ENCODE data around the gene CHD6.

CHD6 gene

DNA sequence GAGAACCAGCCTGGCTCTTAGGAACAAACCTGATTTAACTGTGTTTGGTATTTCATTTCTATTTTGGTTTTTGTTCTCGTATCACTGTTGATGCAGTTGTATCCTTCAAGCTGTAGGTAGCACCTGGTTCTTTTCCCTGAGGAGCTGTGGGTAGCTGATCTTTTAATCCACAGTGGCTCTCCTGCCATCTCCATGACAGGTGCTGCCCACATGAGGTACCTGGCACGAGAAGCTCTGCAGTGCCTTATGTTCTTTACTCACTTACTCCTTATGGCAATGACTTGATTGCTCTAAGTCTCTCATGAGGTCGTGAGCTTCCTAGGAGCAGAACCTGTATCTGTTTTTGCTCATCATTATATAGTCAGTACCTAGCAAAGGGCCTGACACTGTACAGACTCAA, 177.3 kb downstream of the CHD6 start:
- TF ChIP-seq CSRNP3 (CRISPR knock-in tag; IDR thresholded peaks at IDR 0.05) (no peak), ZFP30 (CRISPR knock-in tag; IDR thresholded peaks at IDR 0.05) (no peak), ZNF8 (CRISPR knock-in tag; IDR thresholded peaks at IDR 0.05) (no peak), ZNF565 (CRISPR knock-in tag; conservative IDR thresholded peaks at IDR 0.05; ENCODE audit: low read depth) (no peak), BACH2 (CRISPR knock-in tag; IDR thresholded peaks at IDR 0.05; ENCODE audit: borderline replicate concordance) (no peak), GLIS3 (CRISPR knock-in tag; IDR thresholded peaks at IDR 0.05) (no peak), ZNF70 (CRISPR knock-in tag; IDR thresholded peaks at IDR 0.05) (no peak), PPARA (CRISPR knock-in tag; IDR thresholded peaks at IDR 0.05; ENCODE audit: borderline replicate concordance) (no peak), TCF4 (CRISPR knock-in tag; IDR thresholded peaks at IDR 0.05; ENCODE audit: borderline replicate concordance) (no peak), RARB (CRISPR knock-in tag; IDR thresholded peaks at IDR 0.05) (no peak), CSDC2 (CRISPR knock-in tag; IDR thresholded peaks at IDR 0.05) (no peak), TOX (CRISPR knock-in tag; IDR thresholded peaks at IDR 0.05; ENCODE audit: borderline replicate concordance) (no peak)
- TF ChIP-seq, protein P1, sequence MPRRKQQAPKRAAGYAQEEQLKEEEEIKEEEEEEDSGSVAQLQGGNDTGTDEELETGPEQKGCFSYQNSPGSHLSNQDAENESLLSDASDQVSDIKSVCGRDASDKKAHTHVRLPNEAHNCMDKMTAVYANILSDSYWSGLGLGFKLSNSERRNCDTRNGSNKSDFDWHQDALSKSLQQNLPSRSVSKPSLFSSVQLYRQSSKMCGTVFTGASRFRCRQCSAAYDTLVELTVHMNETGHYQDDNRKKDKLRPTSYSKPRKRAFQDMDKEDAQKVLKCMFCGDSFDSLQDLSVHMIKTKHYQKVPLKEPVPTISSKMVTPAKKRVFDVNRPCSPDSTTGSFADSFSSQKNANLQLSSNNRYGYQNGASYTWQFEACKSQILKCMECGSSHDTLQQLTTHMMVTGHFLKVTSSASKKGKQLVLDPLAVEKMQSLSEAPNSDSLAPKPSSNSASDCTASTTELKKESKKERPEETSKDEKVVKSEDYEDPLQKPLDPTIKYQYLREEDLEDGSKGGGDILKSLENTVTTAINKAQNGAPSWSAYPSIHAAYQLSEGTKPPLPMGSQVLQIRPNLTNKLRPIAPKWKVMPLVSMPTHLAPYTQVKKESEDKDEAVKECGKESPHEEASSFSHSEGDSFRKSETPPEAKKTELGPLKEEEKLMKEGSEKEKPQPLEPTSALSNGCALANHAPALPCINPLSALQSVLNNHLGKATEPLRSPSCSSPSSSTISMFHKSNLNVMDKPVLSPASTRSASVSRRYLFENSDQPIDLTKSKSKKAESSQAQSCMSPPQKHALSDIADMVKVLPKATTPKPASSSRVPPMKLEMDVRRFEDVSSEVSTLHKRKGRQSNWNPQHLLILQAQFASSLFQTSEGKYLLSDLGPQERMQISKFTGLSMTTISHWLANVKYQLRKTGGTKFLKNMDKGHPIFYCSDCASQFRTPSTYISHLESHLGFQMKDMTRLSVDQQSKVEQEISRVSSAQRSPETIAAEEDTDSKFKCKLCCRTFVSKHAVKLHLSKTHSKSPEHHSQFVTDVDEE (CRISPR knock-in tag; IDR thresholded peaks at IDR 0.05), result no peak
- TF ChIP-seq, protein P2, sequence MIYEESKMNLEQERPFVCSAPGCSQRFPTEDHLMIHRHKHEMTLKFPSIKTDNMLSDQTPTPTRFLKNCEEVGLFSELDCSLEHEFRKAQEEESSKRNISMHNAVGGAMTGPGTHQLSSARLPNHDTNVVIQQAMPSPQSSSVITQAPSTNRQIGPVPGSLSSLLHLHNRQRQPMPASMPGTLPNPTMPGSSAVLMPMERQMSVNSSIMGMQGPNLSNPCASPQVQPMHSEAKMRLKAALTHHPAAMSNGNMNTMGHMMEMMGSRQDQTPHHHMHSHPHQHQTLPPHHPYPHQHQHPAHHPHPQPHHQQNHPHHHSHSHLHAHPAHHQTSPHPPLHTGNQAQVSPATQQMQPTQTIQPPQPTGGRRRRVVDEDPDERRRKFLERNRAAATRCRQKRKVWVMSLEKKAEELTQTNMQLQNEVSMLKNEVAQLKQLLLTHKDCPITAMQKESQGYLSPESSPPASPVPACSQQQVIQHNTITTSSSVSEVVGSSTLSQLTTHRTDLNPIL (CRISPR knock-in tag; IDR thresholded peaks at IDR 0.05; ENCODE audit: low read depth), result no peak
- TF ChIP-seq, protein P3, sequence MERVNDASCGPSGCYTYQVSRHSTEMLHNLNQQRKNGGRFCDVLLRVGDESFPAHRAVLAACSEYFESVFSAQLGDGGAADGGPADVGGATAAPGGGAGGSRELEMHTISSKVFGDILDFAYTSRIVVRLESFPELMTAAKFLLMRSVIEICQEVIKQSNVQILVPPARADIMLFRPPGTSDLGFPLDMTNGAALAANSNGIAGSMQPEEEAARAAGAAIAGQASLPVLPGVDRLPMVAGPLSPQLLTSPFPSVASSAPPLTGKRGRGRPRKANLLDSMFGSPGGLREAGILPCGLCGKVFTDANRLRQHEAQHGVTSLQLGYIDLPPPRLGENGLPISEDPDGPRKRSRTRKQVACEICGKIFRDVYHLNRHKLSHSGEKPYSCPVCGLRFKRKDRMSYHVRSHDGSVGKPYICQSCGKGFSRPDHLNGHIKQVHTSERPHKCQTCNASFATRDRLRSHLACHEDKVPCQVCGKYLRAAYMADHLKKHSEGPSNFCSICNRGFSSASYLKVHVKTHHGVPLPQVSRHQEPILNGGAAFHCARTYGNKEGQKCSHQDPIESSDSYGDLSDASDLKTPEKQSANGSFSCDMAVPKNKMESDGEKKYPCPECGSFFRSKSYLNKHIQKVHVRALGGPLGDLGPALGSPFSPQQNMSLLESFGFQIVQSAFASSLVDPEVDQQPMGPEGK (CRISPR knock-in tag; IDR thresholded peaks at IDR 0.05; ENCODE audit: borderline replicate concordance), result no peak
- ATAC-seq, result no peak

GRCh38 chr20:41437836-41438235, 180.3 kb downstream of the CHD6 start:
- no peak for ATAC-seq
- no peak for TF ChIP-seq POU6F1 (CRISPR knock-in tag; IDR thresholded peaks at IDR 0.05; ENCODE audit: borderline replicate concordance, low read depth)
- TF ChIP-seq PPARA (CRISPR knock-in tag; IDR thresholded peaks at IDR 0.05; ENCODE audit: borderline replicate concordance), result no peak

DNA sequence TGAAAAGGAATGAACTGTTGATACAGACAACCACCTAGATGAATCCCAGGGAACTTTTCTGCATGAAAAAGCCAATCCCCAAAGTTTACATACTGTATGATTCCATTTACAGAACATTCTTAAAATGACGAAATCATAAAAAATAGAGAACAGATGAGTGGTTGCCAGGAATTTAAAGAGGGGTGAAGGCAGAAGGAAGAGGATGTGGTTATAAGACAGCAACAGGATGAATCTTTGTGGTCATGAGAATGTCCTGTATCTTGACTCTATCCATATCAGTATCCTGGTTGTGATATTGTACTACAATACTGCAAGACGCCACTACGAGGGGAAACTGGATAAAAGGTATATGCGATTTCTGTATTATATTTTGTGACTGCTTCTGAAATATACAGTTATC, 181.5 kb downstream of the CHD6 start:
- no peak for ATAC-seq
- TF ChIP-seq TCF4 (CRISPR knock-in tag; IDR thresholded peaks at IDR 0.05; ENCODE audit: borderline replicate concordance) (no peak), ZNF70 (CRISPR knock-in tag; IDR thresholded peaks at IDR 0.05) (no peak), SNAI2 (CRISPR knock-in tag; IDR thresholded peaks at IDR 0.05) (no peak), ISL1 (CRISPR knock-in tag; IDR thresholded peaks at IDR 0.05) (no peak), ARNTL (CRISPR knock-in tag; IDR thresholded peaks at IDR 0.05; ENCODE audit: borderline replicate concordance, low read depth) (no peak), POU6F1 (CRISPR knock-in tag; IDR thresholded peaks at IDR 0.05; ENCODE audit: borderline replicate concordance, low read depth) (no peak), RARB (CRISPR knock-in tag; IDR thresholded peaks at IDR 0.05) (no peak), PPARA (CRISPR knock-in tag; IDR thresholded peaks at IDR 0.05; ENCODE audit: borderline replicate concordance) (no peak), ZC3H10 (CRISPR knock-in tag; IDR thresholded peaks at IDR 0.05) (no peak), ZNF8 (CRISPR knock-in tag; IDR thresholded peaks at IDR 0.05) (no peak), ESRRG (CRISPR knock-in tag; IDR thresholded peaks at IDR 0.05) (no peak), BACH2 (CRISPR knock-in tag; IDR thresholded peaks at IDR 0.05; ENCODE audit: borderline replicate concordance) (no peak), CSDC2 (CRISPR knock-in tag; IDR thresholded peaks at IDR 0.05) (no peak), GLIS3 (CRISPR knock-in tag; IDR thresholded peaks at IDR 0.05) (no peak)
- TF ChIP-seq, protein P3 (CRISPR knock-in tag; IDR thresholded peaks at IDR 0.05; ENCODE audit: borderline replicate concordance), result no peak
